Measurements from ENCODE around the gene TEC.

DNA sequence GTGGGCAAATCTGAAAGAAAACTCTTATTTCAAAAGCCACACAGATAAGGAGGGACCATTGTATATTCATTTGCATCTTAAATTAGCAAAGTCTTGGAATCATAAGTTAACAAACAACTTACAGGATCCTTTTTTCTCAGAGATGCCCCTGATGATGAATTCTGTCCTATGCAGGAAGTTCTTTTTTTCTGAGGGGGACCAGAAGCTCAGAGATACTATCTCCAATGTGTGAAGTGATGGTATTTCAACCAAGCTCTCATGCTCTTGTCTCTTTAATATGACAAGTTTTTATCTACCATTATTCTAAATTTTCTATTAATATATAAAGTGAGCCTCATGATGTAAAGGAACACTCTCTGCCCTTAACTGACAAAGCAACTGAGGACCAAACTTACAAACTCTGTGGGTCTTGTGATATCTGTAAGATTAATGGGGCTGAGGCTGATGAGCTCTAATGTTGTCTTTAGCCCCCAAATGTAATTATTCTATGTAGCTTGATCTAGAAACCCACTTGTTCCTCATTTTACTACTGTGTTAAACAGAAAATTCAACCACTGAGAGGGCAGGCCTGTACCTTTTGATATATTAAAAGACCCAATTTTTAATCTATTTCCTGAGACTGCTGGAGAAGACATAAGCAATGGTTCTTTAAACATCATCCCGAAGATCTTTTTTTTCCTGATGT is 27.0 kb downstream of the TEC start:
- TF ChIP-seq, protein P1, sequence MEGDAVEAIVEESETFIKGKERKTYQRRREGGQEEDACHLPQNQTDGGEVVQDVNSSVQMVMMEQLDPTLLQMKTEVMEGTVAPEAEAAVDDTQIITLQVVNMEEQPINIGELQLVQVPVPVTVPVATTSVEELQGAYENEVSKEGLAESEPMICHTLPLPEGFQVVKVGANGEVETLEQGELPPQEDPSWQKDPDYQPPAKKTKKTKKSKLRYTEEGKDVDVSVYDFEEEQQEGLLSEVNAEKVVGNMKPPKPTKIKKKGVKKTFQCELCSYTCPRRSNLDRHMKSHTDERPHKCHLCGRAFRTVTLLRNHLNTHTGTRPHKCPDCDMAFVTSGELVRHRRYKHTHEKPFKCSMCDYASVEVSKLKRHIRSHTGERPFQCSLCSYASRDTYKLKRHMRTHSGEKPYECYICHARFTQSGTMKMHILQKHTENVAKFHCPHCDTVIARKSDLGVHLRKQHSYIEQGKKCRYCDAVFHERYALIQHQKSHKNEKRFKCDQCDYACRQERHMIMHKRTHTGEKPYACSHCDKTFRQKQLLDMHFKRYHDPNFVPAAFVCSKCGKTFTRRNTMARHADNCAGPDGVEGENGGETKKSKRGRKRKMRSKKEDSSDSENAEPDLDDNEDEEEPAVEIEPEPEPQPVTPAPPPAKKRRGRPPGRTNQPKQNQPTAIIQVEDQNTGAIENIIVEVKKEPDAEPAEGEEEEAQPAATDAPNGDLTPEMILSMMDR (IDR thresholded peaks at IDR 0.05) = no peak
- TF ChIP-seq, protein P2, sequence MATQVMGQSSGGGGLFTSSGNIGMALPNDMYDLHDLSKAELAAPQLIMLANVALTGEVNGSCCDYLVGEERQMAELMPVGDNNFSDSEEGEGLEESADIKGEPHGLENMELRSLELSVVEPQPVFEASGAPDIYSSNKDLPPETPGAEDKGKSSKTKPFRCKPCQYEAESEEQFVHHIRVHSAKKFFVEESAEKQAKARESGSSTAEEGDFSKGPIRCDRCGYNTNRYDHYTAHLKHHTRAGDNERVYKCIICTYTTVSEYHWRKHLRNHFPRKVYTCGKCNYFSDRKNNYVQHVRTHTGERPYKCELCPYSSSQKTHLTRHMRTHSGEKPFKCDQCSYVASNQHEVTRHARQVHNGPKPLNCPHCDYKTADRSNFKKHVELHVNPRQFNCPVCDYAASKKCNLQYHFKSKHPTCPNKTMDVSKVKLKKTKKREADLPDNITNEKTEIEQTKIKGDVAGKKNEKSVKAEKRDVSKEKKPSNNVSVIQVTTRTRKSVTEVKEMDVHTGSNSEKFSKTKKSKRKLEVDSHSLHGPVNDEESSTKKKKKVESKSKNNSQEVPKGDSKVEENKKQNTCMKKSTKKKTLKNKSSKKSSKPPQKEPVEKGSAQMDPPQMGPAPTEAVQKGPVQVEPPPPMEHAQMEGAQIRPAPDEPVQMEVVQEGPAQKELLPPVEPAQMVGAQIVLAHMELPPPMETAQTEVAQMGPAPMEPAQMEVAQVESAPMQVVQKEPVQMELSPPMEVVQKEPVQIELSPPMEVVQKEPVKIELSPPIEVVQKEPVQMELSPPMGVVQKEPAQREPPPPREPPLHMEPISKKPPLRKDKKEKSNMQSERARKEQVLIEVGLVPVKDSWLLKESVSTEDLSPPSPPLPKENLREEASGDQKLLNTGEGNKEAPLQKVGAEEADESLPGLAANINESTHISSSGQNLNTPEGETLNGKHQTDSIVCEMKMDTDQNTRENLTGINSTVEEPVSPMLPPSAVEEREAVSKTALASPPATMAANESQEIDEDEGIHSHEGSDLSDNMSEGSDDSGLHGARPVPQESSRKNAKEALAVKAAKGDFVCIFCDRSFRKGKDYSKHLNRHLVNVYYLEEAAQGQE (IDR thresholded peaks at IDR 0.05; ENCODE audit: insufficient read depth in 1 of 2, low read depth in 2 of 2, low read length in 1 of 2) = no peak

Measured in Panc1 (cell line).